ENCODE measurements around the gene WAC.

WAC gene

DNA sequence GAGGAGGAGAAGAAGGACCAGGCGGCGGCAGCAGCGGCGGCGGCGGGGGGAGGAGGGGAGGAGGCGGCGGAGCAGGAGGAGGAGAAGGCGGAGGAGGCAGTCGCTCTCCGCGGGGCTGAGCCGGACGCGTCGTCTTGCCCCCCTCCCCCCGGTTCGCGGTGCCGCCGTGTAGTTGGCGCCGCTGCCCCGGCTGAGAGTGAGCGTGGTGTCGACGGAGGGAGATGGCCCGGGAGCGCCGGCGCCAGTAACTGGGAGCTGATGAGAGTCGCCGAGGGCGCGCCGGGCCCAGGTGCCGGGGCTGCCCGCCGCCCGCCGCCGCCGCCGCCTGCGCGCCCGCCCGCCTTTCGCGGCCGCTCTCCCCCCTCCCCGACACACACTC, 257 bp downstream of the WAC start:
- no peak for DNase-seq

DNA sequence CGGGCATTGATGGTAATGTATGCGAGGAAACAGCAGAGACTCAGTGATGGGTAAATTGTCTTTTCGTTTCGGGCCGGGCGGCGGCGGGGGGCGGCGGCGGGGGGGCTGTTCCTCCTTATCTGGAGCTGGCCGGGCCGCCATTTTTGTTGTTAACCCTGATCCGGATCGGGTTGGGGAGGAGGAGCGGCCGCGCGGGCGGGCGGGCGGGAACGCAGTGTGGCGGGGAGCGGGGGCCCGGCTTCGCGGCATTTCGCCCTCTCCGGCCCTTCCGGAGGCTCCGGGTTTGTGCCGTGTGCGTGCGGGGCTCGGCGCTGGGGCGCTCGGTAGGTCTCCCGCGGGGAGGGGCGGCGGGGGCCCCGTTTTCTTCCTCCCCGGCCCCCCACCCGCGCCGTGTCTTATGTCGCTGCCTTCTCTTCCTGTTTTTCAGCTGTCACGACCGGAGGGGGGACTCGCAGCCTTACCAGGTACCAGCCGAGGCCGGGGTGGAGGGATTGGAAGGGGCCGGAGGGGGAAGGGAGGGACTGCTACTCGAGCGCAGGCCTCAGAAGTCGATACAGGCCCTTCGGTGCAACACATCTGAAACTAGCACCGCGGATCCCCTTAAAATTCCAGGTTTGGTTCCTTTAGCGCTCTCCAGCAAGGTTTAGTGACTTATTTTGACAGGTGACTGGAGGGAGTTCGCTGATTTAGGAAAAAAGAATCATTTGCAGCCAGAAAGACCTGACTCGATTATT, 820 bp downstream of the WAC start:
- peak; percentile 63 for DNase-seq

DNA sequence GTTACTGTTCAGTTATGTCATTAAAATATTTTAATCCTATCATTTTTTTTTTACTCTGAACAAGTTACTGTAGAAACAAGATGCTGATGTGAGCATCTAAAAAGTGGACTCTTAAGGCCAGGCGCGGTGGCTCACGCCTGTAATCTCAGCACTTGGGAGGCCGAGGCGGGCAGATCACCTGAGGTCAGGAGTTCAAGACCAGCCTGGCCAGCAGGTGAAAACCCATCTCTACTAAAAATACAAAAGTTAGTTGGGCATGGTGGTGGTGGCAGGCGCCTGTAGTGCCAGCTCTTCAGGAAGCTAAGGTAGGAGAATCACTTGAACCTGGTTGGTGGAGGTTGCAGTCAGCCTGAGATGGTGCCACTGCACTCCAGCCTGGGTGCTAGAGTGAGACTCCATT, 2.9 kb downstream of the WAC start:
- no peak for DNase-seq

DNA sequence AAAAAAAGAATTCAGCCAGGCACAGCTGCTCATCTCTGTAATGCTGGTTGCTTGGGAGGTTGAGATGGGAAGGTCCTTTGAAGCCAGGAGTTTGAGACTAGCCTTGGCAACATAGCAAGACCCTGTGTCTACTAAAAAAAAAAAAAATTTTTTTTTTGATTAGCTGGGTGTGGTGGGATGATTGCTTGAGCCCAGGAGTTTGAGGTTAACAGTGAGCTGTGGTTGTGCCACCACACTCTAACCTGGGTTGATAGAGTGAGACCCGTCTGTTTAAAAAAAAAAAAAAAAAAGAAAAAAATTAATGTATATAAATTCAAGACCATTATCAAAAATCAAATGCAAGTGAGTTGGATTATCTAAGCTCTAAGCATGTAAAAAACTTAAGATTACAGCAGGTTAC, 5.7 kb downstream of the WAC start:
- DNase-seq = no peak

DNA sequence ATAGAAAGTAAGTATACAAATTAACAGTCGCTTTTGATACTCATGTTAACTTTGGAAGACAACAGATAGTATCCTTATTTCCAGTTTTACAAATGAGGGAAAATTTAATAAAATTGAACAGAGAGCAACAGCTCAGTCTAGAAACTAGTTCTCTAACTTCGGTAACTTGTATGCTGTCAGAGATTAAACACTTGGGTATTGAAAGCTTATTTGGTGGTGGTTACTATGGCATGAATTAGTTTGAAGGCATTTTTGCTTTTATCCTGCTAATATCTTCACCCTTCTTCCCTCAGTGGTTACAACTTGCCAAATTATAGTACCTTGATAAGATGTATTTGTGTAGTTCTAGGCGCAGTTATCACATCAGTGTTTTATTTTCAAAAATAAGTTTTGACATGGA, 7.2 kb downstream of the WAC start:
- DNase-seq = no peak

DNA sequence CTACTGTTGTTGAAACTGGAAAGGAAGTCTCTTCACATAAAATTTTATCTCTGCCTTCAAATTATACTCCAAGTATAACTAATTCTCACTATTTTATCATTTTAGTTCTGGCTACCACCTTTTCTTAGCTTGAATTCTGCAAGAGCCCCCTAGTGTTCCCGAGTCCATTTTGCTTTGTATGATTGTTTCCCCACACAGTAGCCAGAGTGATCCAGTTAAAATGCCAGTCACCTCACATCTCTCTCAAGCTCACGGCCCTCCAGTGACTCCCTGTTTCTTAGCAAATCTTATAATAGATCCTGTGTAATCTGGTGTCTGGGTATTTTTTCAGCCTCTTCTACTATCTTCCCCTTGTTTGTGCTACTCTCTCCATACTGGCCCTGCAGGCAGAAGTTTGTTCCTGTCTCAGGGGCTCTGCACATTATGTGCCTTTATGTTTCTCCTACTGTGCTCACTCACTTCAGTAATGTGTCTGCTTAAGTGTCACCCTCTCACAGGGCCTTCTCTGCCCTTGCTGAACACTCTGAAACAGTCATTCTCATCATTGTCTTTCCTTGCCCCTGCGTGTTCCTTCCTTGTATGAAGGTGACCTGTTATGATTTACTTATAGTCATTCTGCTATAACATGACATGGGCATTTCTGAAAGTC, 8.9 kb downstream of the WAC start:
- no peak for DNase-seq

DNA sequence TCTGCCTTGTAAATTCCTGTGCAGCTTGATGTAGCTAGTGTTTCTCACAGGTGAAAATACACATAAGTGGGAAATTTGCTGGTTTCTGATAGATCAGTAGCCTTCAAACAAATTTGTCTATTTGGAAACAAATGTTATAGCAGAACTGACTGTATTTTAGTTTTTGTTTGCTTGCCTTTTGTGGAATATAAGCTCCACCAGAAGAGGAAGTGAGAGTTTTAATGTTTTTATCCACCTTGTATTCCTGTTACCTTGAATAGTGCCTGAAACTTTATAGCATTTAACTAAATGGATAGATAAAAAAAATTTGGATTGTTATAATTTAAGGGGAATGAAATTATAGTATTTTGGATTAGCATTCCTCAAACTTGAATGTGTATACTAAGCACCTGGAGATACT, 9.8 kb downstream of the WAC start:
- no peak for DNase-seq

DNA sequence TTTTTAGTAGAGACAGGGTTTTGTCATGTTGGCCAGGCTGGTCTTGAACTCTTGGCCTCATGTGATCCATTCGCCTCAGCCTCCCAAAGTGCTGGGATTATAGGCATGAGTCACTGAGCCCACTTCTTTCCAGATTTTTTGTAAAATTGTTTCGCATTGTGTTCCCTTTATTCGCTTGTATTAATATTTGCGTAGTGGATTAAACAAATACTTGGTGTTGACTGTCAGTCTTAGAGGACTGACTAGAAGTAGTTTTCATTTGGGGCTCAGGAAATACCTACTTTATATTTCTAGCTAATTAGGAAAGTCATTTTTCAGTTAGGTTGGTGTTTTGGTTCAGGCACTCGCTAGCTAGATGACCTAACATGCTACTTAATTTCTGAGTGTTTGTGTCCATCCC, 11.1 kb downstream of the WAC start:
- DNase-seq = no peak

DNA sequence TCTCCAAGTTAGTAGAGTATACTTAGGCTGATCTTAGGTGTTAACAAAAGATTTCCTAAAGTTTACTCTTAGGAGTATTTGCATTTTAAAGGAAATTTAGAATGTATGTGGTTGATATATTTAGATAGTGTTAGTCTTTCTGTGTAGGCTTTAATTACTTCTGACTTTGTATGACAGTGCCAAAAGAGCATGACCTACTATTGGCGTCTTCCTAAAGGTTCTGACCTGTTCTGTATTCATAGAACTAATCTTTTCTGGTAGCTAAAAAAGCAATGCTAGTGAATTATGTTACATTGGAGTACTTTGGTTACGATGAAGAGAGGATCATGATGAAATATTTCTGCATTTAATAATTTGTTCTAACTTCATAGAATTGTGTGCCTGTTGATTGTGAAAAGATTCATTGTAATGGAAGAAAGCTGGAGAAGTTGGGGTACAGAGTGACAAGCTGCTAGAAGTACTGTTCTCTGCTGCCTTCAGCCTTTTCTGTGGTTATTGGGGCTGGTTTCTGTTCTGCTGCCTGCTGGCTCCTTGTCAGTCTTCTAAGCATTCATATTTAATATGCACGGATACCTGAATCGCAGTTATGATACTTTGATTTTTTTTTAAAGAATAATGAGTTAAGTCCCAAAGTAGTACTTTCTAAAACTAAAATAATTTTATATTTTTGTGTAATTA, 13.2 kb downstream of the WAC start:
- no peak for DNase-seq

DNA sequence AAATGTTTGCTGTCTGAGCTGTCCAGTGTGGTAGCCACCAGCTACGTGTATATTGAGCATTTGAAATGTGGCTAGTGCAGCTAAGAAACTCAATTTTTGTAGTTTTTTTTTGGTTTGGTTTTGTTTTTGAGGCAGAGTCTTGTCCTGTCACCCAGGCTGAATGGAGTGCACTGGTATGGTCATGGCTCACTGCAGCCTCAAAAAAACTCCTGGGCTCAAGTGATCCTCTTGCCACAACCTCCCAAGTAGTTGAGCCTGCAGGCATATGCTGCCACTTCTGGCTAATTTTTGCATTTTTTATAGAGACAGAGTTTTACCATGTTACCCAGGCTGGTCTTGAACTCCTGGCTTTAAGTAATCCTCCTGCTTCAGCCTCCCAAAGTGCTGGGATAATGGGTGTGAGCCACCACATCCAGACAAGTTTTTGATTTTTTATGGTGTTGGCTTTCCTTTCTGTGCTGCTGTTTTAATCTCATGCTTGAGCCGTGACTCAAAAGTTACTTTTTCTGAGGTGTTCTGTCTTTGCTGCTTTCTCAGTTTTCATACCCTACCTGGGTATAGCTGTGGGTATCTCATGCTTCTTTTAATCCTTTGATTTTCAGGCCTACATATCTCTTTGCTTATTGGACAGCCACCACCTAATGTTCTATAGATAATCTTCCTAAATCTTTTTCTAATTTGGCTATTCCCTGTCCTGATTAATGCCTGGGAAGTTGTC, 16.0 kb downstream of the WAC start:
- no peak for DNase-seq

DNA sequence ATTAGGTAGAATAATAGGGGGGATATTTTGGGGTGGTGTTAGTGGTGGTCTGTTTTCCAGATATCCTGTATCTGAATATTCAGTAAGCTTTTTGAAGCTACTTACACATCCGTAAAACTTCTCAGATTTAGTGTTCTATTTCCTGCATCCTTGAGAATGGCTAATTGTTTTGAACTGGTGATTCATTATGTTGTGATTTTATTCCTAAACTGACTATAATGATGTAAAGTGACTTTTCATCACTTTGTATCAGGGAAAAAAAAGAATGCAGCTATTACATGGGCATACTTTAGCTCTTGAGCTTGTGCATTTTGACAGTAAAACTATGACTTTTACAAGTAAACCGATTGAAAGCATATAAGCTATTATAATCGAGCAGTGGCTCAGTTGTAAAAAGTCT, 18.2 kb downstream of the WAC start:
- no peak for DNase-seq

DNA sequence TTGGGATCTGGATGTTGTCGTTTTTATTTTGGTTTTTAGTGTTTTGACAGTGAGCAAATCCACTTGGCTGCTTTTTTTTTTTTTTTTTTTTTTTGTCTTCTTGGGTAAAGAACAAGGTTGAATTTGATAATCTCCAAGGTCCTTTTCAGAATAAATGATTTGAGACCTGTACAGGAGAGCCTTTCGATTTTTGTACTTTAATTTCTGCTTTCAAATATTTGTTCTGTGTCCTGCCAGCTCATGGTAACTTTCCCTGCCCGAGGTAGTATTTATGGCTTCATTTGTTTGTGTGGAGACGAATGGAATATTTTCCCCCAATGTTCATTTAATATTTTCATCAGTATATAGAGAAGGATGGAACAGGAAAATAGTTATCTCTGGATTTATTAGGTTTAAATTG, 19.9 kb downstream of the WAC start:
- DNase-seq = no peak

DNA sequence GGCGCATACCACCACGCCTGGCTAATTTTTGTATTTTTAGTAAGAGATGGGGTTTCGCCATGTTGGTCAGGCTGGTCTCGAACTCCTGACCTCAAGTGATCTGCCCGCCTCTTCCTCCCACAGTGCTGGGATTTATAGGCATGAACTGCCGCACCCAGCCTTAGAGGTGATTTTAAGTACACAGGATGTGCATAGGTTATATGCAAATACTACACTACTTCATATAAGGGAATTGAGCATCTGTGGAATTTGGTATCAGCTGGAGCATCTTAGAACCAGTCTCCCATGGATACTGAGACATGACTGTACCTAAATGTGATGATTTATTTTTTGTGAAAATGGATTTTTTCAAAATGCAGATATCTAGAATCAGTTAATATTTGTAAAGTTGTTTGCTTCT, 21.1 kb downstream of the WAC start:
- no peak for DNase-seq

DNA sequence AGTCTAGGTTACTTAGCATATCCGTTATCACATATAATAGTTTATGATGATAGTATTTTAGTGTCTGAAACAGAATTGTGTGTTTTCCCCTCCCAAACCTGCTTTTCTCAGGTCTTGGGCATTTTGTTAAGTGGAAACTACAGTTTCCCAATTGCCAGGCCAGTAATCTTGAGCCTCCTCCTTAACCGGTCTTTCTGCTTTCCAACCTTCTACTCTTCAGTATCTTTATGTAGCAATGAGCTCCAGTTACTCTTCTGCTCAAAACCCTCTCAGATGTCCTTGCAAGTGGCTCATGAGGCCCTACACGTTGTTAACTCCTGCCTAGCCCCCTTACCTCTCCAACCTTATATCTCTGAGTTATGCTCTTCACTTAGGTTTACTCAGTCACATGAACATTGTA, 22.0 kb downstream of the WAC start:
- no peak for DNase-seq

DNA sequence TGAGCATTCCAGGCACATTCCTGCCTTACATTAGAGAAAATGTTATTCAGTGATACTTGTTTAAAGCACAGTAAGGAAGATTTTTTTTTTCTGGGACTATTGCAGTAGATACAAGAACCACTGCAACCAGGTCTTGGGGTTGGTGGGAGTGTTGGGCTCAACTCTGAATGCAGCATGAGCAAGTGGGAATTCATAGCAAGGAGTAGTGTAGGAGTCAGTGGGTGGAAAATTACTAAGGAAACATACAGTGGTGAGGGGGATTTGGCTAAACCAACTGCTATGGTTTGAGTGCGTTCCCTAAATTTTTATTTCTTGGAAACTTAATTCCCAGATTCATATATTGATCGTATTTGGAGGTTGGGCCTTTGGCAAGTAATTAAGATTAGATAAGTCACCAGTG, 22.4 kb downstream of the WAC start:
- DNase-seq = no peak

DNA sequence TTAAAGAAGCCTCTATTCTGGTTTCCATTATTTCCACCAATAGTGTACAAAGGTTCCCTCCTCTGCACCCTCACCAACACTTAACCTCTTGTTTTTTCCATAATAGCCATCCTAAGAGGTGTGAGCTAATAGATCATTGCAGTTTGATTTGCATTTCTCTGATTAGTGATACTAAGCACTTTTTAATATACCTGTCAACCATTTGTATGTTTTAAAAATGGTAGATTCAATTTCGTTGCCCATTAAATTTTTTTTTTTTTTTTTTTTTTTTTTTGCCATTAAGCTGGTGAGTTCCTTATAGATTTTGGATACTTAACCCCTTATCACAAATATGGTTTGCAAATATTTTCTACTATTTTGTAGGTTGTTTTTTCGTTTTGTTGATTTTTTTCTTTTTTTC, 23.2 kb downstream of the WAC start:
- DNase-seq = no peak

DNA sequence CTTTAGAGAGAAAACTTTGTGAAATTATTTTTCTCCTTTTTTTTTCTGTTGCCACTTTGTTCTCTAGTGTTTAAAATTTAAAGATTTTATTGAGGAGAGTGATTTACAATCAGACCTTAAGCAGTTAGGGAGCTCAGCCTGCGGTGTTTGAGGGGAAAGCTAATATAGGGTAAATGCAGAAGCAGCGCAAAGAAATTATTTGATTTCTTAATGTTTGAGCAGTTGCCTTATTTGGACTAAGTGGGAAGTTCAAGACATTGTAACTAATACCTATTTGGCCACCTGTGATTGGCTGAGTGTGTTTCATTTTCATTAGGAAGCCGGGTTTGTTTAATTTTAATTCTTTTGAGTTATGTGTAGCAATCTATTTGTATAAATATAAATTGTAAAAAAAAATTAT, 25.3 kb downstream of the WAC start:
- DNase-seq = no peak

DNA sequence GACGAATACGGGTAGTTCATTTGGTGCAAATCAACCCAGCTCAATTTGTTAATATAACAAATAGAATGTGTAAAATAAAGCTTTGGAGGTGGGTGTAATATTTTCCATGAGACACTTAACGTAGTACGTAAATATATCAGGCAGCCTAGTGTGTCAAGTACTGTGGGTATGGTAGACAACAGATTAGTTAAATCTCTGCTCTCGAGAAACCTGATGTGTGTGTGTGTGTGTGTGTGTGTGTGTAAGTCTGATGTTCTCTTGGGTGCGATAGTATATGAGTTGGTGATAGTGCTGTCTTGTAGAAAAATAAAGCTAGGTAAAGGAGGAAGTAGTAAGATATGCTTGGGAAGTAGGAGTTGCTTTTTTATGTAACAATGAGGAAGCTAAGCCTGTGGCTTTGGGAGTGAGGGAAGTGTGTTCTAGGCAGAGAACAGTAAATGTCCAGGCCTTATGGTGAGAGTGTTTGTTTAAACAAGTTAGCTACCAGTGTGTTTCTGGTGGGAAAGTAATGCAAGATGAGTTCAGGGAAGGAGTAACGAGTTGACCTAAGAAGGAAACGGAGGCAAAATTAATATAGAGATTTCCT, 26.1 kb downstream of the WAC start:
- peak; percentile 47 for DNase-seq

DNA sequence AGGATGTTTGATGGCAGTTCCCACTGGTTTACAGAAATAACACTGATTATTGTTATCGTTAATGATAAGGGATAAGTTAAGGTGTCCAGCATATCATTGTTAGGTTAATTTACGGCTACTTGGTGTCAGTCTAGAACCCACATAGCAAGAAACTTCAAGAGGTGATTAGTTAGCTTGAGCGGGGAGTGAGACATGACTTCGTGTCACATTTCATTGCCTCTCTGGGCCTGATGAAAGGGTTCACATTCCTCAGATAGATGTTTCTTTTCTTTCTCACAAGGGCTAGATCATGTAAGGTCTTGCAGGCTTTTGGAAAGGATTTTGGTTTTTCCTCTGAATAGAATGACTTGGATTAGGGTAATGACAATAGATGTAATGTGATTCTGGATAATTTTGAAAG, 26.7 kb downstream of the WAC start:
- DNase-seq = no peak

DNA sequence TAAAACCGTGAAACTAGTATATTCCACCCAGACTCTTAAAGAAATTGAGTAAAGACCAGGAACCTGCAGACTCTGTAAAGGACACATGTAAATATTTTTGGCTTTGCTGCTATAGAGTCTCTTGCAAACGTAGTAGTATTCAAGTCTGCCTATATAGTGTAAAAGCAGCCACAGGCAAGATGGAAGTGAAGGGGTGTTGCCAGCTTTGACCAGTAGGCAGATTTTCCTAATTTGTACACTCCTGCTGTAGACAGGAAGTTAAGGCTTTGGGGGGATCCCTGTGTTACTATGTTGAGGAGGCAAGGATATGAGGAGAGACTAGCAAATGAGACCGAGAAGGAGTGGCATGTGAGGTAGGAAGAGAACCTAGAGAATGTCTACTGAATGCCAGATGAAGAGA, 27.7 kb downstream of the WAC start:
- no peak for DNase-seq

DNA sequence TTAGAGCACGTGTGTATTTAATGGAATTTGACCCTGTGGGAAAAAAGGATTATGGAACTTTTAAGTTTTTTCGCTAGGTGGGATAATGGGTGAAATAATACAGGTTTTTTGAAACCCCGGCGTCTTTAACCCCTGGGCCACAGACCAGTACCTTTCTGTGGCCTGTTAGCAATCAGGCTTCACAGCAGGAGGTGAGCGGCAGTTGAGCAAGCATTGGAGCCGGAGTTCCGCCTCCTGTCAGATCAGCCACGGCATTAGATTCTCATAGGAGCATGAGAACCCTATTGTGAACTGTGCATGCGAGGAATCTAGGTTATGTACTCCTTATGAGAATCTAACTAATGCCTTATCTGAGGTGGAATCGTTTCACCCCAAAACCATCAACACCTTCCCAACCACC, 28.6 kb downstream of the WAC start:
- DNase-seq = no peak

DNA sequence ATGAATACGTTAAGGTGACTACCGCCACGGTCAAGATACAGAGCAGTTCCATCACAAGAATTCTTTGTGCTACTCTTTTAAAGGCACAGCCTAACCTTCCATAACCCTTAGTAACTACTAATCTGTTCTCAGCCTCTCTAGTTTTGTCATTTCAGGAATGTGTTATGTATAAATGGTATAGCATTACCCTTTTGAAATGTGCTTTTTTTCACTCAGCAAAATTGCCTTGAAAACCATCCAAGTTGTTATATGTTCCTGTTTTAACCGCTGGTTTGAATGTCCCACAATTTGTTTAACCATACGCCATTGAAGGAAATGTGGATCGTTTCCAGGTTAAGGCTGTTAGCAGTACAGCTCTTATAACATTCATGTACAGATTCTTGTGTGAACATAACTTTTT, 32.0 kb downstream of the WAC start:
- no peak for DNase-seq

DNA sequence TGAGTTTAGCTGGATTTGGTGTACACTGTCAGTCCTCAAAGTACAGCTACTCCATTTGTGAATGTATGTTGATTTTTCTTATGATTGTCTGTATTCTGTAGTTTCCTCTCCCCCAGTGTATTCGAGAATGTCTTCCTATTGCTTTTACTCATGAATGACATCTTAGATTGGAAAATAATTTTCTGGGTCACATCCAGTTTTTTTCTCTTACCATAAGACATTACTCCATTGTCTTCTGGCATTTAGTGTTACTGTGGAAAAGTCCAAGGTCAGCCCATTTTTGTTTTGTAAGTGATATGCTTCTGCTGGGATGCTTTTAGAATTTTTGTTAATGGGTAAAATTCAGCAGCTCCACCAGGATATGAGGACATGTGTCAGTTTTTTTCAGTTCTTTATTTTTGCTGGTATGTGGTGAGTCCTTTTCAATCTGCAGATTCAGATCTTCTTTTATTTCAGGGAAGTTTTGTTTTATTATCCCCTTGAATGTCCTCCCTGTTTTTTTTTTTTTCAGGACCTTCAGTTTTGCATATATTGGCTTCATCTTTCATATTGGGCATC, 33.6 kb downstream of the WAC start:
- DNase-seq = no peak

Data from OCI-M1 (cell line).